SK-N-SH (cell line): ENCODE results near the gene ZNF462. TPM values are rescaled to one million over a fixed set of nuclear protein-coding genes. Genes with fewer than 3 reads are reported as not detected.

Source experiments
- CTCF ChIA-PET: fragments of 300-600, 350-600 bp; formaldehyde crosslinking; extraction: SDS; loops from one replicate; lab custom pipeline; 2021; lab: Yijun Ruan, JAX
- POLR2A ChIA-PET: fragments of 350-600 bp; sonication (Branson Sonifier 250); formaldehyde crosslinking; extraction: SDS; loops from one replicate; lab custom pipeline; 2020; ENCODE audit warnings: antibody characterized with exemption, inconsistent platforms; lab: Yijun Ruan, JAX
- DNase-seq: peaks from one replicate; pipeline ENCODE4 v3.0.0; 2012
- H2AFZ ChIP-seq: fragments of 200-600 bp; sonication (generic); 2 replicates; pipeline ENCODE4 v1.8.1; 2016; ENCODE audit warnings: antibody characterized with exemption, mild to moderate bottlenecking, low read depth
- H3F3A ChIP-seq: fragments of 200-600 bp; sonication (generic); replicated peaks from 2 replicates; pipeline ENCODE3; 2016; ENCODE audit warnings: antibody characterized with exemption, mild to moderate bottlenecking; ENCODE audit not compliant: insufficient read depth
- H3K27ac ChIP-seq, 2 experiments: fragments of 200-500 bp in 1 of 2; fragments of 200-600 bp in 1 of 2; sonication (Bioruptor generic) in 1 of 2; sonication (generic), shearing (Covaris generic) in 1 of 2; 2 replicates each; pipeline versions ENCODE4 v1.5.1 to v1.6.1; 2014 to 2016; ENCODE audit warnings: low read depth in 2 of 2, inconsistent platforms in 1 of 2, low read length in 1 of 2, mild to moderate bottlenecking in 1 of 2, mixed read lengths in 1 of 2
- H3K27me3 ChIP-seq: fragments of 200-600 bp; sonication (generic), shearing (Covaris generic); 2 replicates; pipeline ENCODE4 v1.6.1; 2016; ENCODE audit warnings: mixed run types; ENCODE audit not compliant: insufficient read depth
- H3K36me3 ChIP-seq, 2 experiments: fragments of 200-500 bp in 1 of 2; fragments of 200-600 bp in 1 of 2; sonication (Bioruptor generic) in 1 of 2; sonication (generic) in 1 of 2; replicated peaks in 1 of 2; 2 replicates each; pipeline versions ENCODE3 to v1.5.1; 2014 to 2016; ENCODE audit warnings: low read length in 1 of 2, mild to moderate bottlenecking in 1 of 2; ENCODE audit not compliant: insufficient read depth in 2 of 2, control insufficient read depth in 1 of 2
- H3K4me1 ChIP-seq, 2 experiments: fragments of 200-500 bp in 1 of 2; fragments of 200-600 bp in 1 of 2; sonication (Bioruptor generic) in 1 of 2; sonication (generic), shearing (Covaris generic) in 1 of 2; 2 replicates each; pipeline versions ENCODE4 v1.5.1 to v1.6.1; 2014 to 2016; ENCODE audit warnings: low read depth in 1 of 2, low read length in 1 of 2, mixed run types in 1 of 2; ENCODE audit not compliant: insufficient read depth in 2 of 2, control insufficient read depth in 1 of 2
- H3K4me2 ChIP-seq: fragments of 200-600 bp; sonication (generic), shearing (Covaris generic); 2 replicates; pipeline ENCODE4 v1.6.1; 2017; ENCODE audit warnings: mixed run types
- H3K4me3 ChIP-seq, 2 experiments: fragments of 200-500 bp in 1 of 2; fragments of 200-600 bp in 1 of 2; sonication (Bioruptor generic) in 1 of 2; sonication (generic), shearing (Covaris generic) in 1 of 2; 2 replicates each; pipeline versions ENCODE4 v1.5.1 to v1.8.1; 2014 to 2016; ENCODE audit warnings: low read depth in 2 of 2, inconsistent platforms in 1 of 2, low read length in 1 of 2, mild to moderate bottlenecking in 1 of 2, mixed read lengths in 1 of 2, moderate library complexity in 1 of 2
- H3K79me2 ChIP-seq: fragments of 200-600 bp; sonication (generic); 2 replicates; pipeline ENCODE4 v1.8.1; 2017; ENCODE audit warnings: mild to moderate bottlenecking; ENCODE audit not compliant: insufficient read depth
- H3K9ac ChIP-seq: fragments of 200-600 bp; sonication (generic); 2 replicates; pipeline ENCODE4 v1.6.1; 2017; ENCODE audit warnings: mixed run types
- H3K9me2 ChIP-seq: fragments of 200-600 bp; sonication (generic); 2 replicates; pipeline ENCODE4 v1.6.1; 2017; ENCODE audit warnings: mixed run types
- H3K9me3 ChIP-seq: fragments of 200-600 bp; sonication (generic); 2 replicates; pipeline ENCODE4 v1.6.1; 2017; ENCODE audit warnings: mixed run types, mild to moderate bottlenecking, moderate library complexity
- H4K20me1 ChIP-seq: fragments of 200-600 bp; sonication (generic); 2 replicates; pipeline ENCODE4 v1.6.1; 2017; ENCODE audit warnings: mild to moderate bottlenecking, mixed run types; ENCODE audit not compliant: insufficient read depth
- CHD2 ChIP-seq: fragments of 150-350 bp; IDR thresholded peaks from 2 replicates; pipeline ENCODE4 v1.6.1; 2018; ENCODE audit warnings: low read length; ENCODE audit not compliant: partially characterized antibody
- CTCF ChIP-seq: fragments of 200-600 bp; sonication (generic); IDR thresholded peaks from 2 replicates; pipeline ENCODE4 v1.6.1; 2017; ENCODE audit warnings: antibody characterized with exemption, mild to moderate bottlenecking, moderate library complexity
- ELF1 ChIP-seq: IDR thresholded peaks from 2 replicates; pipeline ENCODE4 v1.4.0; 2012
- EP300 ChIP-seq, 2 experiments: IDR thresholded peaks; 2 replicates each; pipeline versions ENCODE4 v1.4.0 to v1.6.1; 2012; ENCODE audit warnings: borderline replicate concordance in 1 of 2, low read depth in 1 of 2, low read length in 1 of 2
- EZH2phosphoT487 ChIP-seq: fragments of 200-600 bp; sonication (generic); IDR thresholded peaks from 2 replicates; pipeline ENCODE4 v1.6.1; 2017; ENCODE audit warnings: low read depth, mixed run types, mild to moderate bottlenecking, antibody characterized with exemption, moderate library complexity, borderline replicate concordance
- FOXM1 ChIP-seq: IDR thresholded peaks from 2 replicates; pipeline ENCODE4 v1.4.0; 2012; ENCODE audit warnings: low read depth, mild to moderate bottlenecking
- IRF3 ChIP-seq: fragments of 150-350 bp; IDR thresholded peaks from 2 replicates; pipeline ENCODE4 v1.6.1; 2016; ENCODE audit warnings: mild to moderate bottlenecking, low read depth, low read length
- JUND ChIP-seq: IDR thresholded peaks from 2 replicates; pipeline ENCODE4 v1.4.0; 2012
- MEF2A ChIP-seq: IDR thresholded peaks from 2 replicates; pipeline ENCODE4 v1.4.0; 2012; ENCODE audit warnings: low read depth, borderline replicate concordance
- NFIC ChIP-seq: IDR thresholded peaks from 2 replicates; pipeline ENCODE4 v1.4.0; 2012; ENCODE audit warnings: borderline replicate concordance
- NRF1 ChIP-seq: IDR thresholded peaks from 2 replicates; pipeline ENCODE4 v1.6.1; 2012; ENCODE audit warnings: low read depth, mild to moderate bottlenecking, low read length
- POLR2AphosphoS5 ChIP-seq: IDR thresholded peaks from 2 replicates; pipeline ENCODE4 v1.6.1; 2012; ENCODE audit warnings: low read depth, low read length
- REST ChIP-seq: IDR thresholded peaks from 2 replicates; pipeline ENCODE4 v1.6.1; 2012; ENCODE audit warnings: mild to moderate bottlenecking, low read depth, low read length, moderate library complexity
- RFX5 ChIP-seq: IDR thresholded peaks from 2 replicates; pipeline ENCODE4 v1.6.1; 2012; ENCODE audit warnings: mild to moderate bottlenecking, improper control_type of control experiment, low read length
- RXRA ChIP-seq: IDR thresholded peaks from 2 replicates; pipeline ENCODE4 v1.4.0; 2012; ENCODE audit warnings: low read depth, mild to moderate bottlenecking, borderline replicate concordance
- SIN3A ChIP-seq: IDR thresholded peaks from 2 replicates; pipeline ENCODE4 v1.6.1; 2012; ENCODE audit warnings: low read depth, mild to moderate bottlenecking, low read length, moderate library complexity, borderline replicate concordance
- TCF12 ChIP-seq: IDR thresholded peaks from 2 replicates; pipeline ENCODE4 v1.4.0; 2012
- TEAD4 ChIP-seq: IDR thresholded peaks from 2 replicates; pipeline ENCODE4 v1.4.0; 2012; ENCODE audit warnings: mild to moderate bottlenecking, borderline replicate concordance; ENCODE audit not compliant: insufficient read depth
- YY1 ChIP-seq: IDR thresholded peaks from 2 replicates; pipeline ENCODE4 v1.4.0; 2012; ENCODE audit warnings: low read depth, mild to moderate bottlenecking
- ZBTB33 ChIP-seq: IDR thresholded peaks from 2 replicates; pipeline ENCODE4 v1.4.0; 2012; ENCODE audit warnings: low read depth, borderline replicate concordance
- WGBS: methylation state at CpG from one replicate; pipeline ENCODE4 v1.1.6; 2017; ENCODE audit warnings: low lambda C conversion rate; 5-methylcytosine and 5-hydroxymethylcytosine counted together
- polyA plus RNA-seq, 3 experiments: library from polyadenylated mRNA; depleted of rRNA; stranded (reverse); fragments of >200 nt; gene quantifications; 2 replicates each; pipeline ENCODE4 v1.2.3, GENCODE V29; 2012

ZNF462 gene
- polyA plus RNA-seq, 1 of the 3 experiments (the other 2 are of a cell fraction): 5.2 TPM

- Histone ChIP-seq H3K9me2 (no peaks in the 10 kb centered on the region), H3K9ac (no peak overlapping the region), H3K36me3 (peaks cover 22 to 47% of the 10 kb centered on the region in 2 experiments), H3K4me1 (no peaks in the 10 kb centered on the region; a peak in 1 of 4 replicates), H2AFZ (no peak overlapping the region), H3K27me3 (no peaks in the 10 kb centered on the region), H4K20me1 (no peaks in the 10 kb centered on the region), H3K4me2 (no peak overlapping the region), H3K79me2 (no peaks in the 10 kb centered on the region), H3K9me3 (no peaks in the 10 kb centered on the region), H3K27ac (no peak overlapping the region), H3K4me3 (no peak overlapping the region), H3F3A (no peaks in the 10 kb centered on the region)
- WGBS: 92% methylated on average over 2 of the region's 2 CpGs
- no peak for TF ChIP-seq TEAD4
- ChIA-PET POLR2A (no interaction called here), CTCF (no interaction called here)
- no peak for DNase-seq
Observed at GRCh38 chr9:106964329-106964728, 101.4 kb downstream of the ZNF462 start.

GRCh38 chr9:106964822-106965525, 102.0 kb downstream of the ZNF462 start:
- WGBS: 92% methylated on average over 4 of the region's 4 CpGs
- Histone ChIP-seq H3K4me2 (no peak overlapping the region), H2AFZ (no peak overlapping the region), H4K20me1 (no peaks in the 10 kb centered on the region), H3K4me1 (no peaks in the 10 kb centered on the region; a peak in 1 of 4 replicates), H3K79me2 (no peaks in the 10 kb centered on the region), H3K9me3 (no peaks in the 10 kb centered on the region), H3K9me2 (no peaks in the 10 kb centered on the region), H3F3A (no peaks in the 10 kb centered on the region), H3K4me3 (no peak overlapping the region), H3K9ac (no peak overlapping the region), H3K27me3 (no peaks in the 10 kb centered on the region), H3K27ac (no peak overlapping the region), H3K36me3 (peaks cover 22 to 50% of the 10 kb centered on the region in 2 experiments)
- ChIA-PET CTCF (no interaction called here), POLR2A (interaction anchor here (1.0 kb wide), 1 partner anchor 101 kb away, joined by 4 read pairs; no protein-coding TSS in a partner anchor)
- no peak for DNase-seq
- TF ChIP-seq CHD2 (no peak), ELF1 (no peak), RXRA (no peak), YY1 (no peak), ZBTB33 (no peak), MEF2A (no peak), RFX5 (no peak), CTCF (no peak), EZH2phosphoT487 (no peak), NRF1 (no peak), SIN3A (no peak), EP300 (IDR thresholded peaks at IDR 0.05; ENCODE audit: borderline replicate concordance in 1 of 2, low read depth in 1 of 2, low read length in 1 of 2) (no peak), NFIC (no peak), FOXM1 (no peak), IRF3 (no peak), REST (no peak), TCF12 (no peak), JUND (no peak), POLR2AphosphoS5 (no peak)
